SK-N-SH treated with all-trans-retinoic acid at 6 μM for 48 hours (cell line): ENCODE results near the gene NUDT1.

Experiments used
- ATAC-seq: fragments of 200-7000 bp; cut with Tn5 transposase; 3 replicates; pipeline ENCODE4 v1.9.1; 2020; ENCODE audit warnings: mild to moderate bottlenecking, moderate library complexity
- ARNTL ChIP-seq: fragments of 450-650 bp; formaldehyde crosslinking; IDR thresholded peaks from 2 replicates; pipeline ENCODE4 v1.5.0; 2020; ENCODE audit warnings: low read depth, mild to moderate bottlenecking, moderate library complexity, borderline replicate concordance
- BACH2 ChIP-seq: fragments of 250-450 bp; sonication (Bioruptor Pico); IDR thresholded peaks from 2 replicates; pipeline ENCODE4 v1.9.0; 2021; ENCODE audit warnings: mild to moderate bottlenecking, borderline replicate concordance
- CSDC2 ChIP-seq: fragments of 250-450 bp; sonication (Bioruptor Pico); IDR thresholded peaks from 2 replicates; pipeline ENCODE4 v1.5.0; 2020; ENCODE audit warnings: mild to moderate bottlenecking, moderate library complexity
- ESRRG ChIP-seq: fragments of 250-450 bp; sonication (Bioruptor Pico); IDR thresholded peaks from 2 replicates; pipeline ENCODE4 v1.6.1; 2021; ENCODE audit warnings: mild to moderate bottlenecking
- GLIS3 ChIP-seq: fragments of 250-450 bp; sonication (Bioruptor Pico); IDR thresholded peaks from 2 replicates; pipeline ENCODE4 v1.5.0; 2020; ENCODE audit warnings: mild to moderate bottlenecking, moderate library complexity
- OSR1 ChIP-seq: fragments of 250-450 bp; sonication (Bioruptor Pico); IDR thresholded peaks from 2 replicates; pipeline ENCODE4 v1.8.0; 2022; ENCODE audit warnings: moderate library complexity, mild to moderate bottlenecking, inconsistent platforms
- PPARA ChIP-seq: fragments of 250-450 bp; sonication (Bioruptor Pico); IDR thresholded peaks from 2 replicates; pipeline ENCODE4 v1.5.0; 2020; ENCODE audit warnings: mild to moderate bottlenecking, borderline replicate concordance
- RARB ChIP-seq: fragments of 250-450 bp; sonication (Bioruptor Pico); IDR thresholded peaks from 2 replicates; pipeline ENCODE4 v1.8.0; 2021; ENCODE audit warnings: mild to moderate bottlenecking, moderate library complexity
- SNAI2 ChIP-seq: fragments of 250-450 bp; sonication (Bioruptor Pico); IDR thresholded peaks from 2 replicates; pipeline ENCODE4 v1.5.0; 2020; ENCODE audit warnings: mild to moderate bottlenecking, moderate library complexity
- TCF4 ChIP-seq: fragments of 250-450 bp; sonication (Bioruptor Pico); IDR thresholded peaks from 2 replicates; pipeline ENCODE4 v1.8.0; 2021; ENCODE audit warnings: mild to moderate bottlenecking, moderate library complexity, borderline replicate concordance
- TOX ChIP-seq: fragments of 250-450 bp; sonication (Bioruptor Pico); IDR thresholded peaks from 2 replicates; pipeline ENCODE4 v1.8.0; 2021; ENCODE audit warnings: mild to moderate bottlenecking, moderate library complexity, borderline replicate concordance
- ZC3H10 ChIP-seq: fragments of 250-450 bp; sonication (Bioruptor Pico); IDR thresholded peaks from 2 replicates; pipeline ENCODE4 v1.5.1; 2021; ENCODE audit warnings: mild to moderate bottlenecking, moderate library complexity
- ZFP3 ChIP-seq: fragments of 250-450 bp; sonication (Bioruptor Pico); IDR thresholded peaks from 2 replicates; pipeline ENCODE4 v1.5.0; 2020; ENCODE audit warnings: mild to moderate bottlenecking, moderate library complexity
- ZFP30 ChIP-seq: fragments of 450-650 bp; formaldehyde crosslinking; IDR thresholded peaks from 2 replicates; pipeline ENCODE4 v1.5.0; 2022; ENCODE audit warnings: mild to moderate bottlenecking, moderate library complexity
- ZNF565 ChIP-seq: fragments of 450-650 bp; formaldehyde crosslinking; conservative IDR thresholded peaks from 2 replicates; pipeline ENCODE4 v1.5.0; 2020; ENCODE audit warnings: low read depth, mild to moderate bottlenecking, moderate library complexity
- ZNF70 ChIP-seq: fragments of 450-650 bp; formaldehyde crosslinking; IDR thresholded peaks from 2 replicates; pipeline ENCODE4 v1.5.0; 2020; ENCODE audit warnings: mild to moderate bottlenecking, moderate library complexity
- ZNF8 ChIP-seq: fragments of 450-650 bp; formaldehyde crosslinking; IDR thresholded peaks from 2 replicates; pipeline ENCODE4 v1.5.0; 2020; ENCODE audit warnings: mild to moderate bottlenecking, moderate library complexity
- TF ChIP-seq, protein P1 (sequence below): fragments of 250-450 bp; sonication (Bioruptor Pico); IDR thresholded peaks from 2 replicates; pipeline ENCODE4 v1.5.0; 2020; ENCODE audit warnings: mild to moderate bottlenecking, moderate library complexity
- TF ChIP-seq, protein P2 (sequence below): fragments of 250-450 bp; sonication (Bioruptor Pico); IDR thresholded peaks from 2 replicates; pipeline ENCODE4 v1.5.1; 2021; ENCODE audit warnings: mild to moderate bottlenecking, moderate library complexity
- TF ChIP-seq, protein P3 (sequence below): fragments of 250-450 bp; sonication (Bioruptor Pico); IDR thresholded peaks from 2 replicates; pipeline ENCODE4 v1.5.1; 2020; ENCODE audit warnings: low read depth, mild to moderate bottlenecking, moderate library complexity
- TF ChIP-seq, protein P4 (sequence below): fragments of 250-450 bp; sonication (Bioruptor Pico); IDR thresholded peaks from 2 replicates; pipeline ENCODE4 v1.8.0; 2021; ENCODE audit warnings: low read depth, mild to moderate bottlenecking, moderate library complexity, borderline replicate concordance
- TF ChIP-seq, protein P5 (sequence below): fragments of 250-450 bp; sonication (Bioruptor Pico); IDR thresholded peaks from 2 replicates; pipeline ENCODE4 v1.8.0; 2020; ENCODE audit warnings: mild to moderate bottlenecking, moderate library complexity, borderline replicate concordance

The NUDT1 gene

DNA sequence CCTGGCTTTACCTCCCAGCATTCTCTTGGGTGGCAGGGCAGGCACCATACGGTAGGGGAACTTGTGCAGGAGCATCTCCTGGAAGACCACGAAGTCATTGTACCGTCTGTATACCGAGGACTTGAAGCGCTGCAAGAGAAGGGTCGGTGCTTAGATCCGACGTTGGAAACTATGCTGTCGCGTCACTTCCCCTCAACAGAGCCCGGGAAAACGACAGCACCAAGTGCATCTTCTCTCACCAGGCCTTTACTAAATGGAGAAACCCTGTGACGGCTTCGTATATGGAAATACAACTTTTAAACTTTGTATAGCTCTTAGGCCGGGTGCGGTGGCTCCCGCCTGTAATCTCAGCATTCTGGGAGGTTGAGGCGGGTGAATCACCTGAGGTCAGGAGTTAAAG is 33.1 kb downstream of the NUDT1 start:
- ATAC-seq: no peak

DNA sequence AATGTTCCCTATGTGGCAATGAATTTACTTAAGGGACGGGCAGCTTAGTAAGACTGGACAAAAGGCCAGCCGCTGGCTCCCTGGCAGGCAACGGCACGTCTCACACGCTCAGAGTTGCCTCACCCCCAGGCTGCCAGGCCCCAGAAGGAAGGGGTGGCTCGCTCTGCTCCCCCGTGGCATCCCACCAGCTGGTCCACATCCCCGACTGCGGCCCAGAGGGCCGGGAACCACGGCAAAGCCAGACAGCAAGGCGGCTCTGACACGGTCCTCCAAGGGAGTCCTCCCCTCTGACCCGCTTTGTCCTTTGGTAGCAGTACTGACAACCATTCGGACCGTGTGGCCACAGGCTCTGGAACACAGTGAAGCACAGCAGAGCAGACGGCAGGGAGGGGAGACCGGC is 34.1 kb downstream of the NUDT1 start:
- TF ChIP-seq TOX (CRISPR knock-in tag): no peak
- no peak for TF ChIP-seq ZC3H10 (CRISPR knock-in tag)
- no peak for TF ChIP-seq TCF4
- TF ChIP-seq ZNF70: no peak
- TF ChIP-seq, protein P1, sequence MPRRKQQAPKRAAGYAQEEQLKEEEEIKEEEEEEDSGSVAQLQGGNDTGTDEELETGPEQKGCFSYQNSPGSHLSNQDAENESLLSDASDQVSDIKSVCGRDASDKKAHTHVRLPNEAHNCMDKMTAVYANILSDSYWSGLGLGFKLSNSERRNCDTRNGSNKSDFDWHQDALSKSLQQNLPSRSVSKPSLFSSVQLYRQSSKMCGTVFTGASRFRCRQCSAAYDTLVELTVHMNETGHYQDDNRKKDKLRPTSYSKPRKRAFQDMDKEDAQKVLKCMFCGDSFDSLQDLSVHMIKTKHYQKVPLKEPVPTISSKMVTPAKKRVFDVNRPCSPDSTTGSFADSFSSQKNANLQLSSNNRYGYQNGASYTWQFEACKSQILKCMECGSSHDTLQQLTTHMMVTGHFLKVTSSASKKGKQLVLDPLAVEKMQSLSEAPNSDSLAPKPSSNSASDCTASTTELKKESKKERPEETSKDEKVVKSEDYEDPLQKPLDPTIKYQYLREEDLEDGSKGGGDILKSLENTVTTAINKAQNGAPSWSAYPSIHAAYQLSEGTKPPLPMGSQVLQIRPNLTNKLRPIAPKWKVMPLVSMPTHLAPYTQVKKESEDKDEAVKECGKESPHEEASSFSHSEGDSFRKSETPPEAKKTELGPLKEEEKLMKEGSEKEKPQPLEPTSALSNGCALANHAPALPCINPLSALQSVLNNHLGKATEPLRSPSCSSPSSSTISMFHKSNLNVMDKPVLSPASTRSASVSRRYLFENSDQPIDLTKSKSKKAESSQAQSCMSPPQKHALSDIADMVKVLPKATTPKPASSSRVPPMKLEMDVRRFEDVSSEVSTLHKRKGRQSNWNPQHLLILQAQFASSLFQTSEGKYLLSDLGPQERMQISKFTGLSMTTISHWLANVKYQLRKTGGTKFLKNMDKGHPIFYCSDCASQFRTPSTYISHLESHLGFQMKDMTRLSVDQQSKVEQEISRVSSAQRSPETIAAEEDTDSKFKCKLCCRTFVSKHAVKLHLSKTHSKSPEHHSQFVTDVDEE: no peak
- TF ChIP-seq, protein P2, sequence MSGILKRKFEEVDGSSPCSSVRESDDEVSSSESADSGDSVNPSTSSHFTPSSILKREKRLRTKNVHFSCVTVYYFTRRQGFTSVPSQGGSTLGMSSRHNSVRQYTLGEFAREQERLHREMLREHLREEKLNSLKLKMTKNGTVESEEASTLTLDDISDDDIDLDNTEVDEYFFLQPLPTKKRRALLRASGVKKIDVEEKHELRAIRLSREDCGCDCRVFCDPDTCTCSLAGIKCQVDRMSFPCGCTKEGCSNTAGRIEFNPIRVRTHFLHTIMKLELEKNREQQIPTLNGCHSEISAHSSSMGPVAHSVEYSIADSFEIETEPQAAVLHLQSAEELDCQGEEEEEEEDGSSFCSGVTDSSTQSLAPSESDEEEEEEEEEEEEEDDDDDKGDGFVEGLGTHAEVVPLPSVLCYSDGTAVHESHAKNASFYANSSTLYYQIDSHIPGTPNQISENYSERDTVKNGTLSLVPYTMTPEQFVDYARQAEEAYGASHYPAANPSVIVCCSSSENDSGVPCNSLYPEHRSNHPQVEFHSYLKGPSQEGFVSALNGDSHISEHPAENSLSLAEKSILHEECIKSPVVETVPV (CRISPR knock-in tag): no peak
- TF ChIP-seq, protein P3, sequence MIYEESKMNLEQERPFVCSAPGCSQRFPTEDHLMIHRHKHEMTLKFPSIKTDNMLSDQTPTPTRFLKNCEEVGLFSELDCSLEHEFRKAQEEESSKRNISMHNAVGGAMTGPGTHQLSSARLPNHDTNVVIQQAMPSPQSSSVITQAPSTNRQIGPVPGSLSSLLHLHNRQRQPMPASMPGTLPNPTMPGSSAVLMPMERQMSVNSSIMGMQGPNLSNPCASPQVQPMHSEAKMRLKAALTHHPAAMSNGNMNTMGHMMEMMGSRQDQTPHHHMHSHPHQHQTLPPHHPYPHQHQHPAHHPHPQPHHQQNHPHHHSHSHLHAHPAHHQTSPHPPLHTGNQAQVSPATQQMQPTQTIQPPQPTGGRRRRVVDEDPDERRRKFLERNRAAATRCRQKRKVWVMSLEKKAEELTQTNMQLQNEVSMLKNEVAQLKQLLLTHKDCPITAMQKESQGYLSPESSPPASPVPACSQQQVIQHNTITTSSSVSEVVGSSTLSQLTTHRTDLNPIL: no peak
- no peak for TF ChIP-seq BACH2 (CRISPR knock-in tag)
- no peak for TF ChIP-seq ZFP30 (CRISPR knock-in tag)
- no peak for TF ChIP-seq ZNF565 (CRISPR knock-in tag)
- no peak for TF ChIP-seq PPARA
- TF ChIP-seq ESRRG: no peak
- no peak for TF ChIP-seq RARB (CRISPR knock-in tag)
- no peak for ATAC-seq

More for the DNA sequence above, 33.1 kb downstream of the NUDT1 start:
- TF ChIP-seq OSR1 (CRISPR knock-in tag) (no peak), ESRRG (no peak), TCF4 (no peak), GLIS3 (CRISPR knock-in tag) (no peak), SNAI2 (CRISPR knock-in tag) (no peak), ARNTL (CRISPR knock-in tag) (no peak), ZNF8 (CRISPR knock-in tag) (no peak), BACH2 (CRISPR knock-in tag) (no peak), ZFP3 (CRISPR knock-in tag) (no peak), ZNF565 (CRISPR knock-in tag) (no peak), CSDC2 (CRISPR knock-in tag) (no peak), ZFP30 (CRISPR knock-in tag) (no peak), ZC3H10 (CRISPR knock-in tag) (no peak), PPARA (no peak)
- TF ChIP-seq, protein P4, sequence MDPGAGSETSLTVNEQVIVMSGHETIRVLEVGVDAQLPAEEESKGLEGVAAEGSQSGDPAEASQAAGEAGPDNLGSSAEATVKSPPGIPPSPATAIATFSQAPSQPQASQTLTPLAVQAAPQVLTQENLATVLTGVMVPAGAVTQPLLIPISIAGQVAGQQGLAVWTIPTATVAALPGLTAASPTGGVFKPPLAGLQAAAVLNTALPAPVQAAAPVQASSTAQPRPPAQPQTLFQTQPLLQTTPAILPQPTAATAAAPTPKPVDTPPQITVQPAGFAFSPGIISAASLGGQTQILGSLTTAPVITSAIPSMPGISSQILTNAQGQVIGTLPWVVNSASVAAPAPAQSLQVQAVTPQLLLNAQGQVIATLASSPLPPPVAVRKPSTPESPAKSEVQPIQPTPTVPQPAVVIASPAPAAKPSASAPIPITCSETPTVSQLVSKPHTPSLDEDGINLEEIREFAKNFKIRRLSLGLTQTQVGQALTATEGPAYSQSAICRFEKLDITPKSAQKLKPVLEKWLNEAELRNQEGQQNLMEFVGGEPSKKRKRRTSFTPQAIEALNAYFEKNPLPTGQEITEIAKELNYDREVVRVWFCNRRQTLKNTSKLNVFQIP (CRISPR knock-in tag): no peak
- TF ChIP-seq, protein P5, sequence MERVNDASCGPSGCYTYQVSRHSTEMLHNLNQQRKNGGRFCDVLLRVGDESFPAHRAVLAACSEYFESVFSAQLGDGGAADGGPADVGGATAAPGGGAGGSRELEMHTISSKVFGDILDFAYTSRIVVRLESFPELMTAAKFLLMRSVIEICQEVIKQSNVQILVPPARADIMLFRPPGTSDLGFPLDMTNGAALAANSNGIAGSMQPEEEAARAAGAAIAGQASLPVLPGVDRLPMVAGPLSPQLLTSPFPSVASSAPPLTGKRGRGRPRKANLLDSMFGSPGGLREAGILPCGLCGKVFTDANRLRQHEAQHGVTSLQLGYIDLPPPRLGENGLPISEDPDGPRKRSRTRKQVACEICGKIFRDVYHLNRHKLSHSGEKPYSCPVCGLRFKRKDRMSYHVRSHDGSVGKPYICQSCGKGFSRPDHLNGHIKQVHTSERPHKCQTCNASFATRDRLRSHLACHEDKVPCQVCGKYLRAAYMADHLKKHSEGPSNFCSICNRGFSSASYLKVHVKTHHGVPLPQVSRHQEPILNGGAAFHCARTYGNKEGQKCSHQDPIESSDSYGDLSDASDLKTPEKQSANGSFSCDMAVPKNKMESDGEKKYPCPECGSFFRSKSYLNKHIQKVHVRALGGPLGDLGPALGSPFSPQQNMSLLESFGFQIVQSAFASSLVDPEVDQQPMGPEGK (CRISPR knock-in tag): no peak
- TF ChIP-seq, protein P2 (CRISPR knock-in tag): no peak
- TF ChIP-seq, protein P1: no peak
